Measurements from ENCODE around the gene MRPL52.

- TF ChIP-seq, protein P1, sequence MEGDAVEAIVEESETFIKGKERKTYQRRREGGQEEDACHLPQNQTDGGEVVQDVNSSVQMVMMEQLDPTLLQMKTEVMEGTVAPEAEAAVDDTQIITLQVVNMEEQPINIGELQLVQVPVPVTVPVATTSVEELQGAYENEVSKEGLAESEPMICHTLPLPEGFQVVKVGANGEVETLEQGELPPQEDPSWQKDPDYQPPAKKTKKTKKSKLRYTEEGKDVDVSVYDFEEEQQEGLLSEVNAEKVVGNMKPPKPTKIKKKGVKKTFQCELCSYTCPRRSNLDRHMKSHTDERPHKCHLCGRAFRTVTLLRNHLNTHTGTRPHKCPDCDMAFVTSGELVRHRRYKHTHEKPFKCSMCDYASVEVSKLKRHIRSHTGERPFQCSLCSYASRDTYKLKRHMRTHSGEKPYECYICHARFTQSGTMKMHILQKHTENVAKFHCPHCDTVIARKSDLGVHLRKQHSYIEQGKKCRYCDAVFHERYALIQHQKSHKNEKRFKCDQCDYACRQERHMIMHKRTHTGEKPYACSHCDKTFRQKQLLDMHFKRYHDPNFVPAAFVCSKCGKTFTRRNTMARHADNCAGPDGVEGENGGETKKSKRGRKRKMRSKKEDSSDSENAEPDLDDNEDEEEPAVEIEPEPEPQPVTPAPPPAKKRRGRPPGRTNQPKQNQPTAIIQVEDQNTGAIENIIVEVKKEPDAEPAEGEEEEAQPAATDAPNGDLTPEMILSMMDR (IDR thresholded peaks at IDR 0.05), result no peak
- no peak for TF ChIP-seq POLR2A (IDR thresholded peaks at IDR 0.05)
Measured at GRCh38 chr14:22781301-22781991, 48.2 kb upstream of the MRPL52 start.

All from Peyer's patch (tissue), 4 donors.